Inflammatory macrophage (primary cell): ENCODE measurements around the gene ESPN.
"Not testable (repeated sequence)": the region's sequence is repeated elsewhere in the genome, so short reads cannot be mapped to it uniquely, and the experiment has no call there.

Source experiments
- DNase-seq, 2 donors: peaks; one replicate each; pipeline ENCODE4 v3.0.0-alpha.2; 2020 to 2022

Gene ESPN

DNA sequence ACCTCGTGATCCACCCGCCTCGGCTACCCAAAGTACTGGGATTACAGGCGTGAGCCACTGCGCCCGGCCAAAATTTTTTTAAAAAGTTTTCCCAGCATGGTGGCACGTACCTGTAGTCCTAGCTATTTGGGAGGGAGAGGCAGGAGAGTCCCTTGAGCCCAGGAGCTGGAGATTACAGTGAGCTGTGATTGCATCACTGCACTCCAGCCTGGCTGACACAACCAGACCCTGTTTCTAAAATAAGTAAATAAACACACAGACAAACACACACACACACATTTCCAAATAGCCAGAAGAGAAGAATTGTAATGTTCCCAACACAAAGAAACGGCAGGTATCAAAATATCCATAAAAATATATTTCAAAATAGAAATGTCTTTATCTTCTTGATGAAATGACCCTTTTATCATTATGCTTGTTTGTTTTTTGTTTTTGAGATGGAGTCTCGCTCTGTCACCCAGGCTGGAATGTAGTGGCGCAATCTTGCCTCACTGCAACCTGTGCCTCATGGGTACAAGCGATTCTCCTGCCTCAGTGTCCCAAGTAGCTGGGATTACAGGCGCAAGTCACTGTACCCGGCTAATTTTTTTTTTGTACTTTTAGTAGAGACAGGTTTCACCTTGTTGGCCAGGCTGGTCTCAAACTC is 14.2 kb upstream of the ESPN start:
- no peak for DNase-seq

DNA sequence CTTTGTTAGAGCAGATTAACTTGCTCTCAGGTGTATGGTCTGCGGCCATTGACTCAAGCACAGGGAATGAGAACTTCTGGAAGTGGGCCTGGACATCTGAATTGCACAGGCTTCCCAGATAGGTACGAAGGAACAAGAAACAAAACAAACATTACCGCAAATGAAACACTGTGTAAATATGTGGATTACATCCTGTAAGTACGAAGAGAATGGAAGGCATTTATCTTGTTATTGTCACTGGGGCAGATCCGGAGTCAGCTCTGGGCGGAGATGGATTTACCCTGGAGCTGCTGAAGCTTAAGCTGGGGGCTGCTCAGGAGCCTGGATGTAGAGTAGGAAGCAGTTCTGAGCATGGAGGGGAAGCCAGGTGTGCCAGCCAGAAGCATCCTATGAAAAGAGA is 11.7 kb upstream of the ESPN start:
- DNase-seq, result no peak

DNA sequence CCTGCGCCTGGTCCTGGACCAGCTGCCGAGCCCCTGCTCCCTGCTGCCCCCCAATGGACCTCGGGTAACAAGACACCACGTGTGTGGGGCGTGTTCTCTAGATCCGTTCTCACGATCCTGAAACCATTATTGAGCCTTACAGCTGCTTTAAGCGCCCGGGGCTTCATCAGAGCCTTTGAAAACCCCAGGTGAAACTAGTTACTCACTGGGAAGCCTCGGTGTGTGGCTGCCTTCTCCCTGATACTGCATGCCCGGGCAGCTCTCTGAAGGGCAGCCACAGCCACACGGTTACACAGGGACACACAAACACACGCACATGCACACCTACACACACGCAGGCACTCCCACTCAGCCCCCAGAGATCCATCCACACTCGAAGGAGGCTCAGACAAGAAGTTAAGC is 10.1 kb upstream of the ESPN start:
- peak in 1 of 2 donors; percentile 39 for DNase-seq

DNA sequence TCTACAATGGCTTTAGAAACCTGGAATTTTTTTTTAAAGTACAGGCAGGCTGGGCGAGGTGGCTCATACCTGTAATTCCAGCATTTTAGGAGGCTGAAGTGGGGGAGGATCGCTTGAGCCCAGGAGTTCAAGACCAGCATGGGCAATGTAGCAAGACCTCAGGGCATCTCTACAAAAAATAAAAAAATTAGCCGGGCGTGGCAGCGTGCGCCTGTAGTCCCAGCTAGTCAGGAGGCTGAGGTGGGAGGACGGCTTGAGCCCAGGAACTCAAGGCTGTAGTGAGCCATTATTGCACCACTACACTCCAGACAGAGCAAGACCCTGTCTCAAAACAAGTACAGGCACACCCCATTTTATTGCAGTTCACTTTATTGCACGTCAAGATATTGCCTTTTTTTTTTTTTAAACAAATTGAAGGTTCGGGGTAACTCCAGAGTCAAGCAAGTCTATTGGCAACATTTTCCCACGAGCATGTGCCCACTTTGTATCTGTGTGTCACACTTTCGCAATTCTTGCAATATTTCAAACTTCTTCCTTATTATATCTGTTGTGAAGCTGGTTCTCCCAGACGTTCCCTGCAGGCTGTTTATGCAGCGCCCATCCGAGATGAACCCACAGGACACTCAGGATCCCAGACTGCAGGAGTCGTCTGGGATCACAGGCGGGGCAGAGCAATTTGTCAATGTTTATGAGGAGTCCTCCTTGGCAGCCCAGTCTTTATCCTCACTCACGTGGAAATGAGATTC is 9.5 kb upstream of the ESPN start:
- peak; percentile 81 to 84 for DNase-seq

DNA sequence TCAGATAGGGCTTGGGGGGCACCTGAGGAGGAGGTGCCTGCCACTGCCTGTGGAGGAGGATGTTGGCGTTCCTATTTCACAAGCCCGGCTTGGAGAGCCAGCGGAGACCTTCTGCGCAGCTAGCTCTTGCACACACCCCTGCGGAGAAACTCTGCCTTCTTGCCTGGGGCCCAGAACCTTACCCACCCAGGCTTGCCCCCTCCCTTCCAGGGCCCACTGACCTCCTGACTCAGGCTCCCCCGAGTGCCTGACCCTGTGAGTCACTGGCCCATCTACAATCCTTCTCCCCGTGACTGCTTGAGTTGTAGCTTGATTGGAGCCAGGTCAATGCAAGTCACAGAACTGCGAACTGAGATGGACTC is 8.3 kb upstream of the ESPN start:
- DNase-seq, result peak in 1 of 2 donors; percentile 24

DNA sequence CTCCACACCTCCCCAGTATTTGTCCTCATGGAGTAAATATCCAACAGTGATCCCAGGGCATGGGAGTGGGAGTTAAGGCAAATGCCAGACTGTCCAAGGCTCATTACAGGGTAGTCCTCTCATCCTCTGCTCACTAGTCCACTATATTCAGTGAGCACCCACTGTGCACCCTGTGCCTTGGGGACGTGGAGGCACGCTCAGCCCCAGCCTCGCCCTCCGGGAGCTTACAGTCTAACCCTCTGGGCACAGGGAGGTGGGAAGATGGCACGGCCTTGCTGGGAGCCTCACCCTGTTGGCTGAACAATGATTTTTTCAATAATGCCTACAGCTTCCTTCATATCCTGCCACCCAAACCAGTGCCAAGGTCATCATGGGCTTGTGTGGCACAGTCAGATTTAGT is 7.7 kb upstream of the ESPN start:
- DNase-seq, result no peak

DNA sequence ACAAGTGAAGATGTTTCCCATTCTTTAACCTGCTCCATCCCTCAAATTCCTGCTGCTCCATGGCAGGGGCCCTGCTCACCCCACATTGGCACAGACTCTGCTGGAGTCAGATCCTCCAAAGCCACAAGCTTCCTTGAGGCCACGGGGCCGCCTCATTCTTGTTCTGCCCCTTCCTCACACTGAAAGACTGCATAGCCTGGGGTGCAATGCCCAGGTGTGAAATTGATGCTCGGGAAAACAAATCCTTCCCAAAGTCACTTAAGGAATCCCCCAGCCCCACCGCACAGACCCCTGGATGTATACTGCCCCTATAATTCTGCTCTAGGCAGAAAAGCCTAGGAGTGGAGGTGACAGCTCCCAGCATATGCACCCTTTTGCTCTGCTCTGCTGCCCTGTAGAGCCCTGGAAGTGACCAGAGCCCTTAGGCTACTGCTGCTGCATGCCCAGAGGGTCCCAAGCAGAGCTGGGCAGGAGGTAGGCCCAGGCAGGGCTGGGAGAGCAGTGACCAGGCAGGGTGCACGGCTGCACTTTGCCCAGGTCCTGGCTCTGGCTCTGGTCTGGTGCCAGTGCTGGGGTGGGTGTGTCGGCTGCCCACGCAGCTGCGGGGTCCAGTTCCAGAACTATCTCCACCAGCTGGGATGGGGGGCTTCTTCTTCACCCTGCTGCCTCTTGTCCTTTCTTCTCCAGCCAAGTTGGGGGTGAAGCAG is 6.5 kb upstream of the ESPN start:
- no peak for DNase-seq

DNA sequence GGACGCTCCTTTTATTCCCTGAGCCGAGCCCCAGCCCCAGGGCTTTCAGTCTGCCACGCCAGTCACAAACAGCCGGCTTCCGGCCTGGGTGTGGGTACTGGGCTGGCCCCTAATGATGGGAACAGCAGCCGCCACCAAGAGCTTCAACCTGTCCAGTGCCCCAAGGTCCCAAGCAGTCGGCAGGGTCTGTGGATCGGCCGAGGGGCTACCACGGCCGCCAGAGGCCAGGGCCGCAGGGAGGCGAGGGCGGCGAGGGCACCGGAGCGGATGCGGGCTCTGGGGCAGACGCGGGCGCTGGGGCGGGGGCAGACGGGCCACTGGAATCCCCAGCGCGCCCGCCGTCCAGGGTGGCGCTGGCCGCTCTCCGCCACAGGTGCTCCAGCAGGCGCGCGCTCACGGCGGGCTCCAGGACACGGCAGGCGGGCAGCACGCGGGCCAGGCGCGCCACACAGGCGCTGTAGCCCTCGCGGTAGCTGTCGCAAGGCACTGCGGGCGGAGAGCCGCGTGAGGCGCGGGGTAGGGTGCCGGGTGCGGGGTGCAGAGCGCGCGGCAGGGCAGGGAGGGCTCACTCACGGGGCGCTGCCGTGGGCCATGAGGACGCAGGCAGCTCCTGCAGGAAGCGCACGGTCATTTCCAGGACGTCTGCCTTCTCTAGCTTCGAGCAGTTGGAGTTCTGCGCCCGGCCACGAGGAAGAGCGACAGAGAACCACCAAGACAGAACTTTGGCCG is 5.7 kb upstream of the ESPN start:
- no peak for DNase-seq

DNA sequence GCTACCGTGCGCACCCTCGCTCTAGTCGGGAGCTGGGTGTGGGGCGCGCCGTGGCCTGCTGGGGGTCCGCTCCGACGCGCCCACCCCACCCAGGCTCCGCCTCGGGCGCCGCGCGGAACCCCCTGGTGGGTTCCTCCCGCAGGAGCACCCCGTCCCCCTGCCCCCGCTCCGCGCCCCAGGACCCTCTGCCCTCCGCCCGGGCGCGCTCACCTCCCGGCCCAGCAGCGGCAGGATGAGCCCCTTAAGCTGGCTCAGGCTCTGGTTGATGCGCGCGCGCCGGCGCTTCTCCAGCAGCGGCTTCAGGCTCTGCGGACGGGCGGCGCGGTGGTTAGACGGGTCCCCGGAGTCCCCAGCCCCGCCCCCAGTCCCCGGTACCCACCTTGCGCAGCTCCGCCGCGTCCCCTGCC is 5.2 kb upstream of the ESPN start:
- DNase-seq, result no peak

DNA sequence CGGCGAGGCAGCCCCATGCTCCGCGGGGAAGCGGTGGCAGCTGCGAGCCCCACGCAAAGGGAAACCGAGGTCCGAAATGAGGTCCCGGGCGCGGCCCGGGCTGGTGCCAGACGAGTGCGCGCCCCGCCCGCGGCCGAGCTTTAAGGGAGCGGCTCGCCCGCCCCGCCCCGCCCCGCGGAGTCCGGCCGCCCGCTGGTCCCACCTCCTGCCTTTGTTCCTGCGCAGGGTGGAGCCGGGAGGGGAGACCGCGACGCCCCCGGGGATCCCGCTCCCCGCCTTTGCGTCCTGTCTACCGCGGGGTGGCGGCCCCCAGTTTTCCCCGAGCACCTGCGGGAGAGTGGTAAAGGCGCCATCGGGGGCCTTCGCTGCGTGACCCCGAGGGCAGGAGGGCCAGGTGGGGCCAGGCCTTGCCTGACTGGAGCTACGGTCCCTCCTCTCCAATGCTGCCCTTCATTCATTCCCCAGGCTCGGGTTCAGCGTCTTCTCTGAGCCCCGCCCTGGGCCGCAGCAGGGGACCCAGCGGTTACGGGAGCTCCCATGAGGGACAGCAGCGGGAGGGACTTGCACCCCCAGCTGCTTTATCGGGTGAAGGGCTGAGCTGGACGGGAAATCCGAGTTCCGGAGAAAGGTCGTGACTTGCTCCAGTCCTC is 4.6 kb upstream of the ESPN start, which contains the start of gene HES2:
Gene HES2, minus strand, starts transcription at position 116 of the 650 bp plus-strand sequence. Its CDS starts 99 bp downstream, at position 17.
- no peak for DNase-seq

DNA sequence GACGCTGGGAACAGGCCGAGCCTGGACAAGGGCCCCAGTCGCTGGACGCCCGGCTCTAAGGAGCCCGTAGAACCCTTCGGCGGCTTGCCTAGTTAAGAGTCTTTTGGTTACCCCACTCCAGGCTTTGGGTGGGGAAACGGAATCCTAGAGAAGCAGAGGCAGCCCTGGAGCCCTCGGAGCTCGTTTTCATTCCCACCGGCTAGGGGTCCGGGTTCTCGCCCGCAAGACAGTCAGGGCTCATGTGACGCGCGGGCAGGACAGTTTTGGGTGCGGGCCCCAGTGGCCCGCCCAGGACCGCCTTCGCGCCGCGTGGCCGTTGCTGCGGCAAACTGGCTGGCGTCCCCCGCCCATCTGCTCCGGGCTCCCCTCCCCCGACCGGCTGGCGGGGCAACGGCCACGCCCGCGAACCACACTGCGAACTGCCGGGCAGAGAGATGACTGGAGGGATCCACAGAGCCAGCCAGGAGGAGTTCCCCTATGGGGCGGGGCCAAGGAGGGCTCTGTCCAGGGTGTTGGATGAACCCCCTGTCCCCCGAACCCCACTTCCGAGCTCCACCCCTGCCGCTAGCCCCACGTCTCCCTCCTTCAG is 4.0 kb upstream of the ESPN start:
- DNase-seq, result no peak

DNA sequence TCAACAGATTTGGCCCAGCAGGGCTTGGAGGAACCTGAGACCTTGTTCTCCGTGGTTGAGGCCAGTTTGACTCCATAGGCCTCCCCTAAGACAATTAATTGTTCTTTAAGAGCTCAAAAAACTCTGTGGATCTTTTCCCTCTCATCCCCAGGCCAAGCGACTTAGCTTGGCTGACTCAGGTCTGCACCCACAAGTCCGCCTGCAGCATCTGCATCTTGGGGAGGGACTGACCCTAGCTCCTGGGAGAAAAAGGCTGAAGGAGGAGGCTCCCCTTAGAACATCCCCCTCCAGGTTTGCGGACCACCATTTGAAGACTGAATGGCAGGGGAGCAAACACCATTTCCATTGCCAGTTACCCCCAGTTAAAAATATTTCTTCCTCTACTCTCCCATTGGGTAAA is 3.3 kb upstream of the ESPN start:
- DNase-seq, result no peak

DNA sequence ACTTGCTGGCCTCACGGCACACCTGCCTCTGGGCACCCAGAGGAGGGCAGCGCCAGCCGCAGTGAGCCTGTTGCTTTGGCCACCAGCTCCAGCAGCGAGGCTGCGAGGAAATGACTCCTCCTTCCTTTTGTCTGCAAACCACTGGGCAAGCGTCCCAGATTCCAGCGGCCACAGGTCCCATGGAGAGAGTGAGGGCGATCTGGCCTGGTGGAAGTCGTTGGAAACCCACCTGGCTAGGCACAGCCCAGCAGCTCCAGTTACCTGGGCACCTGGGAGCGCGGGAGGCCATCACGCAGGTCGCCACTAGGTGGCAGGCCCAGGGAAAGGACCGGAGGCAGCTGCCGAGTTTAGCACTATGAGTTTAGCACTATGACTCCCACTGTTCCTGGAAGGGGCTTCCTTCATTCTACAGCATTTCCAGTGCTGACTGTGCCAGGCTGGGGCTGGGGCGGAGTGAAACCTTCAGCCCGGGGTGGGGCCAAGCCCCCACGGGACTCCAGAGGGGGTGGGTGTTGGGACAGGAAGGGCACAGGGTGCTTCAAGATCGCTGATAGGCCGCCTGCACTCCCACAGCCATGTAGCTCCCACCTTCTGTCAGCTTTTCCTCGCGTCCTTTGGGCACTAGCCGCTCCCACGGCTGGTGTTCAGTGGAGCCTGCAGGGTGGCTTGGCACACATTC is 1.1 kb upstream of the ESPN start:
- peak; percentile 9 to 39 for DNase-seq

DNA sequence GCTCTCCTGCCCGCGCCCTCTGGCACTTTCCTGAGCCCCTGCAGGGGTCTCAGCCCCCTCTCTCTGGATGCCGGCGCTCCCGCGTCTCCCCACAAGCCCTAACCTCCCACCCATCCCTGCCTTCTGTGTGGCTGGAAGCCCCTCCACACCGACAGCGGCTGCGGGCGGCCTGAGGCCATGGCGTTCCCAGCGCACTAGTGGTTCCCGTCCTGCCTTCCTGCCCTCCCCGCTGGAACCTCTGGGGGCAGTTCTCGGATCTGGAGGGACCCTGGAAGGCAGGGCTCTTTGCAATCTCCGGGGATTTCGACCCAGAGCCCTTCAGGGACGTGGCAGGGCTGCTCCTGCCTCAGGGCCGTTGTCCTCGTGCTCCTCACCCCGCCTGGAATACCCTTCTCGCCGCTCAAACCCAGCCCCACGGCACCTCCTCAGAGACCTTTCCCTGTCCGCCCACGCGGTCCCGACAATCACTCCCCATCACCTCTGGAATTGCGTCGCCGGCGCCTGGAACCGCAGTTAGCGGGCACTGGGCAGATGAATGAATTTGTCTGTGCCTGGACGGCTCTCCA is 493 bp upstream of the ESPN start:
- no peak for DNase-seq

DNA sequence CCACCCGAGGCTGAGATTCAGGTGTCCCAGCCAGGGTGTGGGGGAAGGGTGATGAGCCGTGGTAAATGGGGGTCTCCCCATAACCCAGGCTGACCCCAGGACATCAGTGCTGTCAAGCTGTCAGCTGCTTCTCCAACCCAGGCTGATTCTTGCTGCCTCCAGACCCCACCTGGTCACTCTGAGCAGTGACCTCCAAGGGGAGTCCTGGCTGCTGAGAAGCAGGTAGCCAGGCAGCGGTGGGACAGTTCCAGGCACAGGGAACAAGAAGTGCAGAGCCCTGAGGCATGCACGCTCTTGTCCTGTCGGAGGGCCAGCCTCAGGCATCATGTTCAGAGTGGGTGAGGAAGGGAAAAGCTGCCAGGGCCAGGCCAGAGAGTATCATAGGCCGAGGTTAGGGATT is 1.1 kb downstream of the ESPN start:
- DNase-seq, result no peak

DNA sequence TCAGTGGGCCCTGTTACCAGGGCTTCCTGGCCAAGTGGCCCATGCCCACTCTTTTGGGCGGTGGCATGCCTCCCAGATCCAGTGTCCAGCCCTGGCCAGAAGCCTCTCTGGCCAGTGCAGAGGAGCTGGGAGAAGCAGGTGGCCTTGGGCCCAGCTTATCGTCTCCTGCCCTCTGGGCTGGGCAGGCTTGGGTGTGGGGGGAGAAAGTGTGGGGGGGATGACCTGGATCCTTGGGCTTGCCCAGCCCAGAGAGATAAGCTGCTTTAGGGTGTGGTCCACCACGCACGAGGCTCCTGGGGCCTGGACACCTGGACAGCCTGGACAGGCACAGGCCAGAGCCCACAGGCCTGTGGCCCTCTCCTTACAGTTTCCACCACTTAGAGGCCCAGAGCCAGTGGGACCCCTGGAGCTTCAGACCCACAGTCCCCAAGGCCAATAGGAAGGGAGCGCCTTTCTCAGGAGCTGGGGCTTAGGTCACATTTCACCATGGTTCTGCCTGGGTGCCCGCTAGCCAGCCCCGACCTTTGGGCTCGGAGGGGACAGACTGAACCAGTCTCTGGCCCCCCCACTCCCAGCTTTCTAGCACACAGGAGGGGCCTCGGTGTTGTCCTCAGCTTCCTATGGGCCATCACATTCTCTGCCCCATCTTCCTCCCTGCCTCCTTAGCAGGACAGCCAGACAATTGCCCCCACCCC is 1.8 kb downstream of the ESPN start:
- no peak for DNase-seq

DNA sequence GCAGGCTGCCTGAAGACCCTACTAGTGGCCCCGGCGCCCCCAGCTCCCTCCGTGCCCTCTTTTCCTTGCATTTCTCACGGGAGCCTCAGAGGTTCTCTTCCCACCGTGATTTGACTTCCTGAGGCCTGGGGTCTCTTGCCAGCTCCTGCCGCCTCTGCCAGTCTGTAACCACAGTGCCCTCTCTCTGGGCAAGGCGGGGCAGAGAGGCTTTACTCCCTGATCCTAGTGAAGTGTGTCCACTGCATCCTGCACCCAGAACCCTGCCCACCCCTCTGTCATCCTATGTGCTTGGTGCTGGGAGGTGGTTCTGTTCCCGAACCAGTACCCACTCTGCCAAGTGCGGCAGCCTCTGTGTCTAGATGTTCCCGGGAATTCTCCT is 2.4 kb downstream of the ESPN start:
- DNase-seq, result no peak

DNA sequence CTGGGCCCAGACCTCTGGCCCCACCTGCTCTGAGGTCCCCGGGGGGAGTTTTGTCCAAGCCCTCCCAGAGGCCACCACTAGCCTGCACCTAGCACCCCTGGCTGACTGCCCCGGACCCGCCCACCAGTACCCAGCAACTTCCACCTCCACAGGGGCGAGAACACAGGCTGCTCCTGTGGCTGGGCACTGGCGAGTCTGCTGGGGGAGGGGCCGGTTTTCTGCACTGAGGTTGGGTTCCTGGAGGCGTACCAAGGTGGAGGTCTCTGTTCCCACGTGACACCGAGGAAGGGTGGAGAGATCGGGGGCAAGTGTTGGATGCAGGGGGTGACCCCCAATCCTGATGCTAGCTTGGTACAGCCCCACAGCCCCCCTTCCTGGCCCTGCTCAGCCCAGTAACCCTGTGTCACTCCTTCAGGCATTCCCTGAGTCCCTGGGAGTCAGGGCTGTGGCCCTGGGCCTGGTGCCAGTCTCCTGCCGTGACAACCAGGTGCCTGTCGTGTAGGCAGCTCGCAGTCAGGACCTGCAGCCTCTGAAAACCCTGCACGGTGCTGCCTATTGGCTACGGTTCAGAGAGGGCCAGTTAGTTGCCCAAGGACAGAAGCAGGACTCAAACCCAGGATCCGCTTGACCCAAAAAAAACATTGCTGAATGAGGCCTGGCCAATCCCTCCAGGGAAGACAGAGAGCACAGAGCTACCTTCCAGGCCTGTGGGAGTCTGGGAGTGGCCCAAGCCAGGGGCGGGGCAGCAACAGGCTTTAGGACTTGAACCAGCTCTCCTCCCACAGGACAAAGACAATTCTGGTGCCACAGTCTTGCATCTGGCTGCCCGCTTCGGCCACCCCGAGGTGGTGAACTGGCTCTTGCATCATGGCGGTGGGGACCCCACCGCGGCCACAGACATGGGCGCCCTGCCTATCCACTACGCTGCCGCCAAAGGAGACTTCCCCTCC is 3.1 kb downstream of the ESPN start:
- DNase-seq, result no peak

DNA sequence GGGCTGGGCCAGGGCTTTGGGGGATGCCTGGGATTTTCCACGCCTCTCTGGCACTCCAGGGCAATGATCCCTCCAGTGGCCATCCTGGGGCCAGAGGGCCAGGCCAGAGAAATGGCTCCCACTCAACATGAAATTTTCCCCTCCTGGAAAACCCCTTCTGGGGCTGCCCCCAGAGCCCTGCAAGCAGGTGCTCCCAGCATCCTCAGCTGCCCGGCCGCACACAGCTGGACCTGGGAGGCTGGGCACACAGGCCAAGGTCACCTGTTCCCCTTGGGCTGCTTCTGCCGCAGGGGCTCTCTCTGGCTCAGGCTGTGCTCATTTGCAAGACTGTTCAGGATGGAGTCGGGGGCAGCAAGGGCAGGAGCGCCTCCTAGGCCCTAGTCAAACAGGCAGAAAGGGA is 3.9 kb downstream of the ESPN start:
- not testable (repeated sequence) for DNase-seq
